Peyer's patch (tissue), 4 donors: Measurements from ENCODE around the gene GRHPR.

Experiments used
- POLR2A ChIP-seq, 2 donors: fragments of 450-650 bp; IDR thresholded peaks; one replicate each; pipeline ENCODE4 v1.5.1; 2017; ENCODE audit warnings: antibody characterized with exemption in 2 of 2, mild to moderate bottlenecking in 2 of 2, moderate library complexity in 2 of 2
- TF ChIP-seq, protein P1 (sequence below), 6 experiments: fragments of 450-650 bp in 4 of 6; fragments of 200-600 bp in 2 of 6; sonication (generic) in 1 of 6; IDR thresholded peaks; one replicate each; pipeline ENCODE4 v1.5.1; 2017 to 2019; ENCODE audit warnings: antibody characterized with exemption in 6 of 6, mild to moderate bottlenecking in 3 of 6, moderate library complexity in 1 of 6

GRCh38 chr9:37474438-37474837 is 51.9 kb downstream of the GRHPR start:
- TF ChIP-seq, protein P1, sequence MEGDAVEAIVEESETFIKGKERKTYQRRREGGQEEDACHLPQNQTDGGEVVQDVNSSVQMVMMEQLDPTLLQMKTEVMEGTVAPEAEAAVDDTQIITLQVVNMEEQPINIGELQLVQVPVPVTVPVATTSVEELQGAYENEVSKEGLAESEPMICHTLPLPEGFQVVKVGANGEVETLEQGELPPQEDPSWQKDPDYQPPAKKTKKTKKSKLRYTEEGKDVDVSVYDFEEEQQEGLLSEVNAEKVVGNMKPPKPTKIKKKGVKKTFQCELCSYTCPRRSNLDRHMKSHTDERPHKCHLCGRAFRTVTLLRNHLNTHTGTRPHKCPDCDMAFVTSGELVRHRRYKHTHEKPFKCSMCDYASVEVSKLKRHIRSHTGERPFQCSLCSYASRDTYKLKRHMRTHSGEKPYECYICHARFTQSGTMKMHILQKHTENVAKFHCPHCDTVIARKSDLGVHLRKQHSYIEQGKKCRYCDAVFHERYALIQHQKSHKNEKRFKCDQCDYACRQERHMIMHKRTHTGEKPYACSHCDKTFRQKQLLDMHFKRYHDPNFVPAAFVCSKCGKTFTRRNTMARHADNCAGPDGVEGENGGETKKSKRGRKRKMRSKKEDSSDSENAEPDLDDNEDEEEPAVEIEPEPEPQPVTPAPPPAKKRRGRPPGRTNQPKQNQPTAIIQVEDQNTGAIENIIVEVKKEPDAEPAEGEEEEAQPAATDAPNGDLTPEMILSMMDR (IDR thresholded peaks at IDR 0.05), result no peak
- no peak for TF ChIP-seq POLR2A (IDR thresholded peaks at IDR 0.05)
